ENCODE results near the gene C1QBP.

DNA sequence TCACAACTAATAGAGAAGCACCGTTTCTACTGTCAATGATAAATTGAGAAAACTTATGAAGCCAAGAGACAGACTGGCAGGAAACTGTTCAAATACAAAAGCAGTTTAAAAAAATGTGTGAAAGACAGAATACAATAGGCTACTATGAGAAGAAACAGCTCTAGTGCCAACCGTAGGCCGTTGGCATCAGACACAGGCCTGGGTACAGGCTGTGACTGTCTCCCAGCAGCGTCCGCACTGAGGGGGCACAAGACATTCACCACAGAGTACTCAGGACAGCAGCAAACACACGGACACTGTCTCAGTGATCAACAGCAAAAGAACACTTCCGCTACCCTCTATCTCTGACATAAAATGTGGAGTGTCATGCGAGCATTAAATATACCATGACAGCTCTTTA is 7.8 kb upstream of the C1QBP start:
- TF ChIP-seq, protein P1, sequence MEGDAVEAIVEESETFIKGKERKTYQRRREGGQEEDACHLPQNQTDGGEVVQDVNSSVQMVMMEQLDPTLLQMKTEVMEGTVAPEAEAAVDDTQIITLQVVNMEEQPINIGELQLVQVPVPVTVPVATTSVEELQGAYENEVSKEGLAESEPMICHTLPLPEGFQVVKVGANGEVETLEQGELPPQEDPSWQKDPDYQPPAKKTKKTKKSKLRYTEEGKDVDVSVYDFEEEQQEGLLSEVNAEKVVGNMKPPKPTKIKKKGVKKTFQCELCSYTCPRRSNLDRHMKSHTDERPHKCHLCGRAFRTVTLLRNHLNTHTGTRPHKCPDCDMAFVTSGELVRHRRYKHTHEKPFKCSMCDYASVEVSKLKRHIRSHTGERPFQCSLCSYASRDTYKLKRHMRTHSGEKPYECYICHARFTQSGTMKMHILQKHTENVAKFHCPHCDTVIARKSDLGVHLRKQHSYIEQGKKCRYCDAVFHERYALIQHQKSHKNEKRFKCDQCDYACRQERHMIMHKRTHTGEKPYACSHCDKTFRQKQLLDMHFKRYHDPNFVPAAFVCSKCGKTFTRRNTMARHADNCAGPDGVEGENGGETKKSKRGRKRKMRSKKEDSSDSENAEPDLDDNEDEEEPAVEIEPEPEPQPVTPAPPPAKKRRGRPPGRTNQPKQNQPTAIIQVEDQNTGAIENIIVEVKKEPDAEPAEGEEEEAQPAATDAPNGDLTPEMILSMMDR (IDR thresholded peaks at IDR 0.05), result no peak
- no peak for TF ChIP-seq POLR2A (IDR thresholded peaks at IDR 0.05)
